ENCODE results near the gene CELF2. TPM values are rescaled to one million over a fixed set of nuclear protein-coding genes. Genes with fewer than 3 reads are reported as not detected.

Gene CELF2
- total RNA-seq, 2 donors from 2014 or later = 10.4 to 11.2 TPM

DNA sequence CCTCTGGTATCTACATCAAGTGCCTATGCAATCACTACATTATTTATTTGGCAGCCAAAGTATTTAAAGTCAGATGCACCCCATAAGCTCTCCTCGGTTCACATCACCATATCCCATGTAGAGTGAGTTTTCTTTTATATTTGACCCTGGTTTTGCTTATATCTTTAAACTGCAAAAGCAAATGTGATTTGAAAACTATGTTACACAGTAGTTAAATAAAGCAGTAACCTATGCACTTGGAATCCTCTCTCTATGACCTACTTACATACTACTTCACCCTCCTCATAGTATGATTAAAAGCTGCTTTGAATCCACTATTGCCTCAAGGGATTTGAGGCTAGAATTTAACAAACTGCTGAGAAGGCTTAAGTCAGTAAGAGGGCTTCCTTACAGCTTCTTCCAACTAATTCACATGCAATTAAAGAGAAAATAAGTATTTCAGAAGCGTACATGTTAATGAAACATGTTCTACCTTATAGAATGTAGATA lies 2.2 kb upstream of the CELF2 start:
- intact Hi-C loops (cut with DNase I) = no loop called here

DNA sequence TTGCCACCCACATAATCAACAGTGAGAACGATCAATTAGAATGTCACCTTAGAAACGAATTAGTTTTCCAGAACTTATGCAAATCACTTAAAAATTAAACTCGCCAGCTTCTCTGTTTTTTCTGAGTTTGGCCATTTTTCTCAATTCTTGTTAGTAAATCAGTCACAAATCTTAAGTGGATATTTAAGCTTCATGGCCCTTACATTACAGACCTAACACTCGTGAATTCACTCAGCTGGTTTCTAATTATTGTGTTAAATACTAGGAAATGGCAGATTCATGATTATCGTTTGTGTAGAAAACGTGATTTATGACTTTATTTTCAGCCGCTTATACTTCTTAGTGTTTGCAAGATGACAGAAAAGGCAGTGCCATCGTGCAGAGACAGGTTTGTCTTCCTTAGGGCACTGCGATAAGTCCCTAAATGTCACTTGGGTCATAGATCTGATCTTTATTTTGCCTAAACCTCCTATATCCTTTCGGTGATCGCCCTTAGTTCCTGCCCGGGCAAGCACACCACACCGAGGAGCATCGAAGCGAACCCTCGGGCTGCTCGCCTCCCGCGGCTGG lies 587 bp upstream of the CELF2 start:
- no peak for ATAC-seq
- intact Hi-C loops (cut with DNase I) = no loop called here
- Histone ChIP-seq H3K27me3 (peaks cover 0 to 8% of the 10 kb centered on the region in 2 donors), H3K4me1 (peaks cover 17% of the 10 kb centered on the region), H3K27ac (no peak overlapping the region), H3K36me3 (replicated peaks in 1 of 2; ENCODE audit: insufficient read depth in 1 of 2, low read depth in 2 of 2) (no peaks in the 10 kb centered on the region), H3K4me3 (peak overlapping the region in 1 of 2 donors; percentile 11), H3K9me3 (no peaks in the 10 kb centered on the region)
- DNase-seq = no peak
- WGBS, 2 donors = 15 to 26% methylated on average over 15 to 19 of the region's 19 CpGs
- no peak for TF ChIP-seq POLR2A (IDR thresholded peaks at IDR 0.05)
- TF ChIP-seq, protein P1, sequence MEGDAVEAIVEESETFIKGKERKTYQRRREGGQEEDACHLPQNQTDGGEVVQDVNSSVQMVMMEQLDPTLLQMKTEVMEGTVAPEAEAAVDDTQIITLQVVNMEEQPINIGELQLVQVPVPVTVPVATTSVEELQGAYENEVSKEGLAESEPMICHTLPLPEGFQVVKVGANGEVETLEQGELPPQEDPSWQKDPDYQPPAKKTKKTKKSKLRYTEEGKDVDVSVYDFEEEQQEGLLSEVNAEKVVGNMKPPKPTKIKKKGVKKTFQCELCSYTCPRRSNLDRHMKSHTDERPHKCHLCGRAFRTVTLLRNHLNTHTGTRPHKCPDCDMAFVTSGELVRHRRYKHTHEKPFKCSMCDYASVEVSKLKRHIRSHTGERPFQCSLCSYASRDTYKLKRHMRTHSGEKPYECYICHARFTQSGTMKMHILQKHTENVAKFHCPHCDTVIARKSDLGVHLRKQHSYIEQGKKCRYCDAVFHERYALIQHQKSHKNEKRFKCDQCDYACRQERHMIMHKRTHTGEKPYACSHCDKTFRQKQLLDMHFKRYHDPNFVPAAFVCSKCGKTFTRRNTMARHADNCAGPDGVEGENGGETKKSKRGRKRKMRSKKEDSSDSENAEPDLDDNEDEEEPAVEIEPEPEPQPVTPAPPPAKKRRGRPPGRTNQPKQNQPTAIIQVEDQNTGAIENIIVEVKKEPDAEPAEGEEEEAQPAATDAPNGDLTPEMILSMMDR (IDR thresholded peaks at IDR 0.05) = no peak

More for the DNA sequence above, 2.2 kb upstream of the CELF2 start:
- no peak for ATAC-seq
- no peaks in the 10 kb centered on the region for H3K36me3 ChIP-seq (replicated peaks in 1 of 2; ENCODE audit: insufficient read depth in 1 of 2, low read depth in 2 of 2)
- TF ChIP-seq, protein P1 (IDR thresholded peaks at IDR 0.05) = no peak
- TF ChIP-seq POLR2A (IDR thresholded peaks at IDR 0.05) = no peak
- no peak overlapping the region for H3K4me3 ChIP-seq
- DNase-seq = no peak
- WGBS, 2 donors = 70 to 86% methylated on average over 2 of the region's 2 CpGs
- H3K27me3 ChIP-seq = peaks cover 0 to 8% of the 10 kb centered on the region in 2 donors
- H3K27ac ChIP-seq = no peak overlapping the region
- peaks cover 17% of the 10 kb centered on the region for H3K4me1 ChIP-seq
- no peaks in the 10 kb centered on the region for H3K9me3 ChIP-seq

DNA sequence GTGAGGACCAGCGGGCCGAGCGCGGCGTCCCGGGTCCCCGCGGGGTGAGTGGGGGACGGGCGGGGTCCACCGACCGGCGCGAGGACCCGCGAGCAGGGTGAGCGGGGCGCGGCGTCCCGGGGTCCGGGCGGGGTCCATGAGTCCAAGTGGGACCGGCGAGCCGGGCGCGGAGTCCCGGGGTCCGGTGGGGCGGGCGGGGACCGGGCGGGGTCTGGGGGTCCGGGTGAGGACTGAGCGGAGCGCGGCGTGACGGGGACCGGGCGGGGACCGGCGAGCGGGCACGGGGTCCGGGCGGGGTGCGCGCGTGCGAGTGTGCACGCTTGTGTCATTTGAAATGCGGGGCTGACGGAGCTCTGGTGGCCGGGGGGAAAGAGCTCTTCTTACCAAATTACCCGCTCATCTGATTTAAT lies 765 bp downstream of the CELF2 start:
- H3K9me3 ChIP-seq = no peaks in the 10 kb centered on the region

DNA sequence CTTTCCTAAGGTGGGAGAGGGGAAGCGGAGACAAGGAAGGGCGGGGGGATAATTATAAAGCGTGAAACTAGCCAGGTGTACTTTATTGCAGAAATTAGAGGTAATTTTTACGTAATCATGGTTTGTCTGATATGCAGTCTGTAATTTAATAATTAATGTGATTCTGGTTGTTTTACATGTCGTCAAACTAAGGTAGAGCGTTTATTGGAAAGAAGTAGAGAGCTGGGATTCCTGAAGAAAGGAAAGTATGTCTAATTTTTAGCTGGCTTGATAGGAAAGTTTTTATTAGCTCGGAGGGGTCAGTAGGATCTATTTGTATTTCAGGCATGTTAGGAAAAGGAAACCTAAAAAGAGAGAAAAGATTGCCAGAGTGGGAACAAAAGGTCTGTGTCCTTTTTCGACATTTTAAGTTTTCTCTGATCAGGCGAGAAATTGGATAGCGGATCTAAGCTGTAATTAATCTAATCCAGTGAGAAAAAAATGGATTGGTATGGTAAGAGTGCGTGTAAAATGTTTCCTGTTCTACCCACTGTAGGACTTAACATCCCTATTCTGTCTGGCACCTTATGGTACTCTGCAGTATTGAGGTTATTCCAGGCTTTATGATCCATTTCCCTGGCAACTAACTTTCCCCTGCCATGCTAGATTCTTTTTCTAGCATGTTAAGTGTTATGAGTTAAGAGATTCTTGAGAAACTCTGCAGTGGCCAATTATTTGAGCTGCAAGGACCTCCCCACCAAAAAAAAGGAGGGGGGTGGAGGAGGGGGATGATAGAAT lies 1.4 kb downstream of the CELF2 start:
- DNase-seq = no peak
- Histone ChIP-seq H3K9me3 (no peaks in the 10 kb centered on the region), H3K4me1 (peaks cover 17% of the 10 kb centered on the region), H3K27me3 (peaks cover 0 to 5% of the 10 kb centered on the region in 2 donors), H3K4me3 (no peak overlapping the region), H3K27ac (no peak overlapping the region), H3K36me3 (replicated peaks in 1 of 2; ENCODE audit: insufficient read depth in 1 of 2, low read depth in 2 of 2) (no peaks in the 10 kb centered on the region)
- no peak for TF ChIP-seq POLR2A (IDR thresholded peaks at IDR 0.05)
- TF ChIP-seq, protein P1 (IDR thresholded peaks at IDR 0.05) = no peak
- 16 to 23% methylated on average over 11 of the region's 11 CpGs for WGBS, 2 donors
- no peak for ATAC-seq
- intact Hi-C loops (cut with DNase I) = no loop called here

More for the DNA sequence above, 765 bp downstream of the CELF2 start:
- peaks cover 0 to 5% of the 10 kb centered on the region in 2 donors for H3K27me3 ChIP-seq
- intact Hi-C loops (cut with DNase I) = no loop called here
- H3K4me3 ChIP-seq = peak overlapping the region in 1 of 2 donors; percentile 55
- no peak for ATAC-seq
- no peaks in the 10 kb centered on the region for H3K36me3 ChIP-seq (replicated peaks in 1 of 2; ENCODE audit: insufficient read depth in 1 of 2, low read depth in 2 of 2)
- peak in 2 of 4 donors; percentile 7 to 17 for DNase-seq
- TF ChIP-seq, protein P1 (IDR thresholded peaks at IDR 0.05) = no peak
- TF ChIP-seq POLR2A (IDR thresholded peaks at IDR 0.05) = no peak
- H3K27ac ChIP-seq = no peak overlapping the region
- peaks cover 17% of the 10 kb centered on the region for H3K4me1 ChIP-seq
- WGBS, 2 donors = 1 to 3% methylated on average over 5 to 46 of the region's 57 CpGs

Measured in body of pancreas (tissue), 4 donors.